WI38 (cell line): Measurements from ENCODE around the gene ADH1A.
"Not testable (repeated sequence)": the region's sequence is repeated elsewhere in the genome, so short reads cannot be mapped to it uniquely, and the experiment has no call there.

Experiments used
- H3K4me3 ChIP-seq: 2 replicates; pipeline ENCODE4 v1.5.1; 2011; ENCODE audit warnings: low read depth, mild to moderate bottlenecking, control low read depth, low read length
- CTCF ChIP-seq: IDR thresholded peaks from 2 replicates; pipeline ENCODE4 v1.5.1; 2012; ENCODE audit warnings: low read depth, mild to moderate bottlenecking, control low read depth, low read length

The ADH1A gene

GRCh38 chr4:99324361-99324760 is 33.6 kb upstream of the ADH1A start:
- no peak for TF ChIP-seq CTCF
- no peak overlapping the region for H3K4me3 ChIP-seq

- TF ChIP-seq CTCF, result no peak
- H3K4me3 ChIP-seq, result no peak overlapping the region
Measured at GRCh38 chr4:99323756-99324155, 33.0 kb upstream of the ADH1A start.

GRCh38 chr4:99321241-99322191 is 30.7 kb upstream of the ADH1A start, which contains the start of gene ADH1B:
ADH1B (minus strand) TSS chr4:99321401; CDS start chr4:99321331, 70 bp downstream.
- no peak within 1 kb of the TSS for H3K4me3 ChIP-seq
- TF ChIP-seq CTCF, result no peak

- not testable (repeated sequence) for H3K4me3 ChIP-seq
Measured at GRCh38 chr4:99317811-99318210, 27.0 kb upstream of the ADH1A start.

- no peak for TF ChIP-seq CTCF
- no peak overlapping the region for H3K4me3 ChIP-seq
Measured at GRCh38 chr4:99317354-99317753, 26.6 kb upstream of the ADH1A start.

GRCh38 chr4:99315839-99316238 is 25.1 kb upstream of the ADH1A start:
- H3K4me3 ChIP-seq, result no peak overlapping the region
- TF ChIP-seq CTCF, result no peak

GRCh38 chr4:99314211-99314610 is 23.4 kb upstream of the ADH1A start:
- TF ChIP-seq CTCF, result no peak
- H3K4me3 ChIP-seq, result no peak overlapping the region
